Erythroblast (primary cell): Measurements from ENCODE around the gene PRLR.

ENCODE experiments used
- GATA1 ChIP-seq: IDR thresholded peaks from 2 replicates; pipeline ENCODE4 v1.6.1; 2011; ENCODE audit warnings: low read depth, mild to moderate bottlenecking, control low read depth, low read length, moderate library complexity
- POLR2A ChIP-seq: IDR thresholded peaks from 2 replicates; pipeline ENCODE4 v1.6.1; 2011; ENCODE audit warnings: mild to moderate bottlenecking, low read length

- TF ChIP-seq POLR2A (no peak), GATA1 (no peak)
These were observed 33.1 kb upstream of the PRLR start for GRCh38 chr5:35263266-35263877.
